GM23248 (cell line): ENCODE results near the gene CREB3.

ENCODE experiments used
- EZH2 ChIP-seq: fragments of 200-600 bp; sonication (generic); IDR thresholded peaks from 2 replicates; pipeline ENCODE4 v1.6.1; 2018; ENCODE audit warnings: antibody characterized with exemption, mild to moderate bottlenecking; ENCODE audit not compliant: insufficient read depth, poor library complexity, severe bottlenecking
- EZH2phosphoT487 ChIP-seq: fragments of 200-600 bp; sonication (generic); IDR thresholded peaks from 2 replicates; pipeline ENCODE4 v1.6.1; 2018; ENCODE audit warnings: antibody characterized with exemption, moderate library complexity, mild to moderate bottlenecking, low read depth; ENCODE audit not compliant: insufficient read depth

- TF ChIP-seq EZH2 (no peak), EZH2phosphoT487 (no peak)
Observed at GRCh38 chr9:35731415-35732184, 866 bp upstream of the CREB3 start.
